Ovary (tissue), 3 donors: ENCODE data around the gene NDUFB2.

Experiments used
- EP300 ChIP-seq: sonication (generic); formaldehyde crosslinking; IDR thresholded peaks from one replicate; pipeline ENCODE4 v1.6.1; 2017; ENCODE audit warnings: antibody characterized with exemption
- POLR2A ChIP-seq: fragments of 450-650 bp; IDR thresholded peaks from one replicate; pipeline ENCODE4 v1.6.1; 2017; ENCODE audit warnings: antibody characterized with exemption, mild to moderate bottlenecking, moderate library complexity
- TF ChIP-seq, protein P1 (sequence below), 3 donors: fragments of 450-650 bp in 2 of 3; fragments of 200-600 bp in 1 of 3; IDR thresholded peaks; one replicate each; pipeline versions ENCODE4 v1.5.1 to v1.8.0; 2016 to 2022; ENCODE audit warnings: antibody characterized with exemption in 3 of 3, mild to moderate bottlenecking in 1 of 3
- donor health status: DM: no; HTN: no; CAD: no.

DNA sequence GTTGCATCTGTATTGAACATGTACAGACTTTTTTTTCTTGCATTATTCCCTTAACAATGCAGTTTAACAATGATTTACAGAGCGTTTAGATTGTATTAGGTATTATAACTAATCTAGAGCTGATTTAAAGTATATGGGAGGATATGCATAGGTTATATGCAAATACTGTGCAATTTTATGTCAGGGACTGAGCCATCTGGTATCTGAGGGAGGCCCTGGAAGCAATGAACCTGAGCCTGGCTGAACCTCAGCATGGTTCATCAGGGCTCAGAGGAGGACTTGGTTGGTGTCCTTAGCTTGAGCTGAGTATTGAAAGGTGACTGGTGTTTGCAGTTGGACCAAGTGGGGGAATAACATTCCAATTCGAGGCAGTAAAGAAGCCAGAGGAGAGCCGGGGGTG is 19.0 kb upstream of the NDUFB2 start:
- TF ChIP-seq, protein P1, sequence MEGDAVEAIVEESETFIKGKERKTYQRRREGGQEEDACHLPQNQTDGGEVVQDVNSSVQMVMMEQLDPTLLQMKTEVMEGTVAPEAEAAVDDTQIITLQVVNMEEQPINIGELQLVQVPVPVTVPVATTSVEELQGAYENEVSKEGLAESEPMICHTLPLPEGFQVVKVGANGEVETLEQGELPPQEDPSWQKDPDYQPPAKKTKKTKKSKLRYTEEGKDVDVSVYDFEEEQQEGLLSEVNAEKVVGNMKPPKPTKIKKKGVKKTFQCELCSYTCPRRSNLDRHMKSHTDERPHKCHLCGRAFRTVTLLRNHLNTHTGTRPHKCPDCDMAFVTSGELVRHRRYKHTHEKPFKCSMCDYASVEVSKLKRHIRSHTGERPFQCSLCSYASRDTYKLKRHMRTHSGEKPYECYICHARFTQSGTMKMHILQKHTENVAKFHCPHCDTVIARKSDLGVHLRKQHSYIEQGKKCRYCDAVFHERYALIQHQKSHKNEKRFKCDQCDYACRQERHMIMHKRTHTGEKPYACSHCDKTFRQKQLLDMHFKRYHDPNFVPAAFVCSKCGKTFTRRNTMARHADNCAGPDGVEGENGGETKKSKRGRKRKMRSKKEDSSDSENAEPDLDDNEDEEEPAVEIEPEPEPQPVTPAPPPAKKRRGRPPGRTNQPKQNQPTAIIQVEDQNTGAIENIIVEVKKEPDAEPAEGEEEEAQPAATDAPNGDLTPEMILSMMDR (IDR thresholded peaks at IDR 0.05) = no peak
- no peak for TF ChIP-seq POLR2A
- no peak for TF ChIP-seq EP300
